Neural progenitor cell (in vitro differentiated cells): Measurements from ENCODE around the gene MAP3K3. TPM values are rescaled to one million over a fixed set of nuclear protein-coding genes. Genes with fewer than 3 reads are reported as not detected.

ENCODE experiments used
- DNase-seq: peaks from one replicate; pipeline ENCODE4 v3.0.0-alpha.2; 2016; ENCODE audit warnings: low spot score
- H2AFZ ChIP-seq: fragments of 200-600 bp; sonication (generic); replicated peaks from 2 replicates; pipeline ENCODE4 v1.6.1; 2016; ENCODE audit warnings: antibody characterized with exemption
- H3F3A ChIP-seq: fragments of 200-600 bp; sonication (generic); 2 replicates; pipeline ENCODE4 v1.6.1; 2016; ENCODE audit warnings: antibody characterized with exemption, low read depth
- H3K27ac ChIP-seq: fragments of 200-600 bp; sonication (generic); 2 replicates; pipeline ENCODE4 v1.5.1; 2016; ENCODE audit warnings: mild to moderate bottlenecking
- H3K27me3 ChIP-seq: fragments of 200-600 bp; sonication (generic); 2 replicates; pipeline ENCODE4 v1.6.1; 2016; ENCODE audit warnings: mild to moderate bottlenecking, moderate library complexity
- H3K36me3 ChIP-seq: fragments of 200-600 bp; sonication (generic); 2 replicates; pipeline ENCODE4 v1.5.1; 2016
- H3K4me1 ChIP-seq: fragments of 200-600 bp; sonication (generic); 2 replicates; pipeline ENCODE4 v1.6.1; 2016; ENCODE audit warnings: mixed run types
- H3K4me2 ChIP-seq: fragments of 200-600 bp; sonication (generic); 2 replicates; pipeline ENCODE4 v1.6.1; 2016
- H3K4me3 ChIP-seq: fragments of 200-600 bp; sonication (generic); 2 replicates; pipeline ENCODE4 v1.5.1; 2016
- H3K79me2 ChIP-seq: fragments of 200-600 bp; sonication (generic); 2 replicates; pipeline ENCODE4 v1.6.1; 2016; ENCODE audit warnings: low read depth
- H3K9ac ChIP-seq: fragments of 200-600 bp; sonication (generic); 2 replicates; pipeline ENCODE4 v1.6.1; 2016
- H3K9me3 ChIP-seq: fragments of 200-600 bp; sonication (generic); 2 replicates; pipeline ENCODE4 v1.5.1; 2016; ENCODE audit warnings: low read depth
- H4K20me1 ChIP-seq: fragments of 200-600 bp; sonication (generic); 2 replicates; pipeline ENCODE4 v1.6.1; 2016; ENCODE audit warnings: low read depth
- H3K27ac Mint-ChIP-seq: 3 replicates; pipeline ENCODE4 v1.8.0; 2021; ENCODE audit warnings: mixed read lengths
- H3K27me3 Mint-ChIP-seq: 2 replicates; pipeline ENCODE4 v1.8.0; 2022; ENCODE audit warnings: low read depth, mild to moderate bottlenecking, inconsistent platforms, moderate library complexity, mixed read lengths; ENCODE audit not compliant: insufficient read depth
- H3K36me3 Mint-ChIP-seq: 3 replicates; pipeline ENCODE4 v1.8.0; 2021; ENCODE audit warnings: mixed read lengths
- H3K4me1 Mint-ChIP-seq: 3 replicates; pipeline ENCODE4 v1.8.0; 2021; ENCODE audit warnings: mixed read lengths
- H3K4me3 Mint-ChIP-seq: 3 replicates; pipeline ENCODE4 v1.8.0; 2021; ENCODE audit warnings: mild to moderate bottlenecking, moderate library complexity, mixed read lengths
- H3K9me3 Mint-ChIP-seq: 3 replicates; pipeline ENCODE4 v1.8.0; 2020; ENCODE audit warnings: mixed read lengths
- EZH2 ChIP-seq: fragments of 200-600 bp; sonication (generic); IDR thresholded peaks from 2 replicates; pipeline ENCODE4 v1.6.1; 2017; ENCODE audit warnings: antibody characterized with exemption, mild to moderate bottlenecking, moderate library complexity
- EZH2phosphoT487 ChIP-seq: fragments of 200-600 bp; sonication (generic); IDR thresholded peaks from 2 replicates; pipeline ENCODE4 v1.6.1; 2017; ENCODE audit warnings: antibody characterized with exemption
- total RNA-seq: library from RNA; depleted of rRNA; stranded (reverse); fragments of >200 nt; gene quantifications from 2 replicates; pipeline ENCODE4 v1.2.3, GENCODE V29; 2015; ENCODE audit warnings: low replicate concordance
- TF ChIP-seq, protein P1 (sequence below): fragments of 200-600 bp; sonication (generic); IDR thresholded peaks from 2 replicates; pipeline ENCODE4 v1.5.1; 2017; ENCODE audit warnings: antibody characterized with exemption, mild to moderate bottlenecking

The MAP3K3 gene
- total RNA-seq, 1 donor from 2014 or later, result 21.6 TPM

DNA sequence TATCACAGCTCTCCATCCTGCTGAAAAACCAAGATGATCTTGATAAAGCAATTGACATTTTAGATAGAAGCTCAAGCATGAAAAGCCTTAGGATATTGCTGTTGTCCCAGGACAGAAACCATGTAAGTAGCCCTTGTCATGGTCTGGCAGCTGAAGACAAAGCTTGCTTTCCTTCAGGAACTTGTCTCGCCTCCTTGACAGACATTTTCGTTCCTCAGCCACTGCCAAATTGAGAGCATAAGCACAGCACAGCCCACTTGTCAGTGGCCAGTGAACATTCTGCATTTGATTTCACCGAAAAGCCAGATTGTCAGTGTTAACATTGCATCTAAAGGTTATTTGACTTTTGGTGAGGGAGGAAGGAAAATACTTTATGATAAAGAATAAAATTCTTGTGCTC, 35.6 kb downstream of the MAP3K3 start:
- no peaks in the 10 kb centered on the region for H3K9me3 Mint-ChIP-seq
- Histone ChIP-seq H3F3A (peaks cover 4% of the 10 kb centered on the region), H3K36me3 (no peaks in the 10 kb centered on the region)

DNA sequence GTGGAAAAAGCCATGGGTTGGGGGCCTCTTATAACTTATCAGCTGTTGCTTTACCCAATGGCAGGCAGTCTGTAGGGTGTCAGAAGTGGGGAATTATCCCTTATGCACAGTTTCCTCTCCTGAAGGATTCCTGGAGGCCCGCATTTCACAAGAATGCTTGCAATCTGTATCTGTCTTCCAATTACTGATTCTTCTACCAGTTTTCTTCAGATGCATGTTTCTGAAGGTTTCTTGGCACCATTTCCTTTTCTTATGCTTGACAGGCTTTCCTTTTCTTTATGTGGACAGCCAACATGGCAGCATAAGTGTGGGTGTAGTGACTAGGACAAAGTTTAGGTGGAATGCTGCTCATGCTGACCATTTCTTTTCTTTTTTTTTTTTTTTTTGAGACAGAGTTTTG, 36.1 kb downstream of the MAP3K3 start:
- Mint-ChIP-seq H3K36me3 (peaks cover 21% of the 10 kb centered on the region), H3K4me1 (peaks cover 7% of the 10 kb centered on the region)

More for the DNA sequence above, 35.6 kb downstream of the MAP3K3 start:
- no peaks in the 10 kb centered on the region for H3K4me1 ChIP-seq
- Mint-ChIP-seq H3K27me3 (peaks cover 2% of the 10 kb centered on the region), H3K36me3 (peaks cover 21% of the 10 kb centered on the region), H3K27ac (no peak overlapping the region), H3K4me3 (no peak overlapping the region), H3K4me1 (peaks cover 7% of the 10 kb centered on the region)
- H4K20me1 ChIP-seq, result no peaks in the 10 kb centered on the region
- H3K27ac ChIP-seq, result no peak overlapping the region
- H3K9ac ChIP-seq, result no peak overlapping the region
- no peak for DNase-seq
- H3K4me3 ChIP-seq, result no peak overlapping the region
- TF ChIP-seq, protein P1, sequence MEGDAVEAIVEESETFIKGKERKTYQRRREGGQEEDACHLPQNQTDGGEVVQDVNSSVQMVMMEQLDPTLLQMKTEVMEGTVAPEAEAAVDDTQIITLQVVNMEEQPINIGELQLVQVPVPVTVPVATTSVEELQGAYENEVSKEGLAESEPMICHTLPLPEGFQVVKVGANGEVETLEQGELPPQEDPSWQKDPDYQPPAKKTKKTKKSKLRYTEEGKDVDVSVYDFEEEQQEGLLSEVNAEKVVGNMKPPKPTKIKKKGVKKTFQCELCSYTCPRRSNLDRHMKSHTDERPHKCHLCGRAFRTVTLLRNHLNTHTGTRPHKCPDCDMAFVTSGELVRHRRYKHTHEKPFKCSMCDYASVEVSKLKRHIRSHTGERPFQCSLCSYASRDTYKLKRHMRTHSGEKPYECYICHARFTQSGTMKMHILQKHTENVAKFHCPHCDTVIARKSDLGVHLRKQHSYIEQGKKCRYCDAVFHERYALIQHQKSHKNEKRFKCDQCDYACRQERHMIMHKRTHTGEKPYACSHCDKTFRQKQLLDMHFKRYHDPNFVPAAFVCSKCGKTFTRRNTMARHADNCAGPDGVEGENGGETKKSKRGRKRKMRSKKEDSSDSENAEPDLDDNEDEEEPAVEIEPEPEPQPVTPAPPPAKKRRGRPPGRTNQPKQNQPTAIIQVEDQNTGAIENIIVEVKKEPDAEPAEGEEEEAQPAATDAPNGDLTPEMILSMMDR, result no peak
- TF ChIP-seq EZH2, result no peak
- no peak for TF ChIP-seq EZH2phosphoT487
- no peak overlapping the region for H3K4me2 ChIP-seq
- no peaks in the 10 kb centered on the region for H3K79me2 ChIP-seq
- H2AFZ ChIP-seq, result no peak overlapping the region
- no peaks in the 10 kb centered on the region for H3K9me3 ChIP-seq
- H3K27me3 ChIP-seq, result no peaks in the 10 kb centered on the region

DNA sequence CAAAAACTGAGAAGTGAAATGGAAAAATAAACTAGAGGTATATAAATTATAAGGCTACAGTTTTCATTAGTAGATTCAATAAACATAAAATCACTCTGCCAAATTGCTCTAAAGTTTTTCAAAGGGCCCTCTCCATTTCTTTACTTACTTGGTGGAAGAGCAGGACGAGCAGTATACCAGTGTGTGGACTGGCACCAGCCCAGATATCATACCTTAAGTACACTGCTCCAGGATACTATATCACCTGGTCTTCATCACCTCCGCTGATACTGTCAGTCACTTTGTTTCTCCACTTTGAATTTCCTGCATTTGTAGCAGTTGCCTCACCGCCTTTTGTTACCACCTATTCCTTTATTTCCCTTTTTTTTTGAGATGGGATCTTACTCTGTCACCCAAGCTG, 37.6 kb downstream of the MAP3K3 start:
- no peak overlapping the region for H3K4me2 ChIP-seq
- Mint-ChIP-seq H3K4me1 (peaks cover 7% of the 10 kb centered on the region), H3K27me3 (peaks cover 2% of the 10 kb centered on the region), H3K36me3 (peaks cover 21% of the 10 kb centered on the region), H3K4me3 (no peak overlapping the region), H3K27ac (no peak overlapping the region), H3K9me3 (no peaks in the 10 kb centered on the region)
- no peaks in the 10 kb centered on the region for H3K27me3 ChIP-seq
- TF ChIP-seq, protein P1, result no peak
- TF ChIP-seq EZH2 (no peak), EZH2phosphoT487 (no peak)
- no peaks in the 10 kb centered on the region for H3K4me1 ChIP-seq
- H3K9me3 ChIP-seq, result no peaks in the 10 kb centered on the region
- H3K36me3 ChIP-seq, result no peaks in the 10 kb centered on the region
- peaks cover 4% of the 10 kb centered on the region for H3F3A ChIP-seq
- no peak overlapping the region for H3K9ac ChIP-seq
- no peak for DNase-seq
- no peaks in the 10 kb centered on the region for H3K79me2 ChIP-seq
- no peaks in the 10 kb centered on the region for H4K20me1 ChIP-seq
- no peak overlapping the region for H3K4me3 ChIP-seq
- H3K27ac ChIP-seq, result no peak overlapping the region
- no peak overlapping the region for H2AFZ ChIP-seq

More for the DNA sequence above, 36.1 kb downstream of the MAP3K3 start:
- Mint-ChIP-seq H3K27ac (no peak overlapping the region), H3K4me3 (no peak overlapping the region), H3K27me3 (peaks cover 2% of the 10 kb centered on the region), H3K9me3 (no peaks in the 10 kb centered on the region)
- Histone ChIP-seq H3K27ac (no peak overlapping the region), H4K20me1 (no peaks in the 10 kb centered on the region), H3K9ac (no peak overlapping the region), H3K79me2 (no peaks in the 10 kb centered on the region), H3K9me3 (no peaks in the 10 kb centered on the region), H3K4me3 (no peak overlapping the region), H2AFZ (no peak overlapping the region), H3K36me3 (no peaks in the 10 kb centered on the region), H3K4me2 (no peak overlapping the region), H3K27me3 (no peaks in the 10 kb centered on the region), H3F3A (peaks cover 4% of the 10 kb centered on the region), H3K4me1 (no peaks in the 10 kb centered on the region)
- TF ChIP-seq, protein P1, result no peak
- TF ChIP-seq EZH2phosphoT487, result no peak
- no peak for TF ChIP-seq EZH2
- no peak for DNase-seq
